IPS-NIHi11 (cell line): ENCODE measurements around the gene GPR183.

Experiments used
- DNase-seq: peaks from one replicate; pipeline ENCODE4 v3.0.0; 2012; ENCODE audit warnings: mixed read lengths, low spot score

Gene GPR183

GRCh38 chr13:99246100-99246499 lies 61.1 kb downstream of the GPR183 start:
- no peak for DNase-seq
